Measurements from ENCODE around the gene CTNNA2. TPM values are rescaled to one million over a fixed set of nuclear protein-coding genes. Genes with fewer than 3 reads are reported as not detected.

CTNNA2 gene
- total RNA-seq, 1 experiment from 2014 or later, result 5.5 TPM

DNA sequence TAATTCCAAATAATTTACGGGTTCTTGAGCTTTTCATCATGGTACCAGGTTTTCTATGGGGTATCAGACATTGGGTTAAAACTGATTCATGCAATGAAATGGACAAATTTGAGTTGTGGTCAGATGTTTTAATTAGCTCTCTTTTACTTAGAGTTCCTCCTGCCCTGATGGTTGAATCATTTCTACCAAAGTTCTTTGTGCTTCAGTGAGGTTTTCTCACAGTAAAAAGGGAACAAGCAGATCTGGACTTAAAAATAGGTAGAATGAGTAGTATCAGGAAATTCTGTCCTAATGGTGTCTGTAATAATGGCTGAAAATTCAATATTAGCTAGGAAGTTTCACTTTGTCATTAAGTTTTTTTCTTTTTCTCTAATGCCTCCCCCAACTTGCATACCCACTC is 951.4 kb downstream of the CTNNA2 start:
- no peak overlapping the region for H4K8ac ChIP-seq (replicated peaks; ENCODE audit: insufficient read length, low read depth, low read length)
- H4K5ac ChIP-seq (ENCODE audit: insufficient read length, low read depth, low read length), result no peak overlapping the region
- H2AK5ac ChIP-seq (ENCODE audit: insufficient read length, low read length), result no peak overlapping the region
- H3K27me3 Mint-ChIP-seq (ENCODE audit: low read depth), result no peaks in the 10 kb centered on the region; the same call in 1 of the 2 replicates
- no peak overlapping the region for H2BK120ac ChIP-seq (ENCODE audit: low read depth, low read length, poor library complexity, severe bottlenecking)
- H2BK20ac ChIP-seq (ENCODE audit: low read depth, low read length, poor library complexity, severe bottlenecking), result no peak overlapping the region
- no peak overlapping the region for H3K4me2 ChIP-seq (ENCODE audit: insufficient read depth, insufficient read length, low read length)
- H3K9me3 ChIP-seq (ENCODE audit: control insufficient read depth, low read depth, low read length), result no peaks in the 10 kb centered on the region
- H3K79me2 ChIP-seq (ENCODE audit: insufficient read depth, low read length), result no peaks in the 10 kb centered on the region
- H3K18ac ChIP-seq (ENCODE audit: insufficient read length, low read depth, low read length), result no peak overlapping the region
- H3K79me1 ChIP-seq (ENCODE audit: insufficient read depth, low read depth, low read length, poor library complexity, severe bottlenecking), result no peaks in the 10 kb centered on the region
- no peak for DNase-seq
- peaks cover 2% of the 10 kb centered on the region; the same call in 1 of the 2 replicates for H3K4me1 ChIP-seq (ENCODE audit: insufficient read depth, low read length)
- H3K4me1 Mint-ChIP-seq, result peaks cover 49 to 53% of the 10 kb centered on the region in 2 experiments
- WGBS (ENCODE audit: extremely low coverage, insufficient read length, low lambda C conversion rate), result no CpG with 5 or more reads among the region's 1 CpG
- no peak overlapping the region for H3K23ac ChIP-seq (ENCODE audit: insufficient read length, low read depth, low read length)
- H2AFZ ChIP-seq (ENCODE audit: low read length), result no peak overlapping the region
- TF ChIP-seq, protein P1, sequence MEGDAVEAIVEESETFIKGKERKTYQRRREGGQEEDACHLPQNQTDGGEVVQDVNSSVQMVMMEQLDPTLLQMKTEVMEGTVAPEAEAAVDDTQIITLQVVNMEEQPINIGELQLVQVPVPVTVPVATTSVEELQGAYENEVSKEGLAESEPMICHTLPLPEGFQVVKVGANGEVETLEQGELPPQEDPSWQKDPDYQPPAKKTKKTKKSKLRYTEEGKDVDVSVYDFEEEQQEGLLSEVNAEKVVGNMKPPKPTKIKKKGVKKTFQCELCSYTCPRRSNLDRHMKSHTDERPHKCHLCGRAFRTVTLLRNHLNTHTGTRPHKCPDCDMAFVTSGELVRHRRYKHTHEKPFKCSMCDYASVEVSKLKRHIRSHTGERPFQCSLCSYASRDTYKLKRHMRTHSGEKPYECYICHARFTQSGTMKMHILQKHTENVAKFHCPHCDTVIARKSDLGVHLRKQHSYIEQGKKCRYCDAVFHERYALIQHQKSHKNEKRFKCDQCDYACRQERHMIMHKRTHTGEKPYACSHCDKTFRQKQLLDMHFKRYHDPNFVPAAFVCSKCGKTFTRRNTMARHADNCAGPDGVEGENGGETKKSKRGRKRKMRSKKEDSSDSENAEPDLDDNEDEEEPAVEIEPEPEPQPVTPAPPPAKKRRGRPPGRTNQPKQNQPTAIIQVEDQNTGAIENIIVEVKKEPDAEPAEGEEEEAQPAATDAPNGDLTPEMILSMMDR (conservative IDR thresholded peaks at IDR 0.05), result no peak
- H4K91ac ChIP-seq (ENCODE audit: insufficient read length, low read depth, low read length), result no peak overlapping the region
- no peak overlapping the region for H2BK12ac ChIP-seq (ENCODE audit: insufficient read length, low read depth, low read length)
- no peak overlapping the region for H3K56ac ChIP-seq (ENCODE audit: insufficient read length, low read depth, low read length)
- H3K4ac ChIP-seq (ENCODE audit: low read depth, low read length), result no peak overlapping the region
- no peak overlapping the region for H3K9ac ChIP-seq (ENCODE audit: extremely low read depth, insufficient read length, low read length)
- no peak overlapping the region for H3K4me3 Mint-ChIP-seq
- H2BK15ac ChIP-seq (ENCODE audit: low read depth, low read length), result no peak overlapping the region
- no peak overlapping the region for H3K27ac ChIP-seq (ENCODE audit: insufficient read length, low read depth, low read length)
- H3K27ac Mint-ChIP-seq, result no peak overlapping the region
- no peaks in the 10 kb centered on the region for H3K23me2 ChIP-seq (ENCODE audit: insufficient read length, low read depth, low read length, poor library complexity, severe bottlenecking)
- H3K14ac ChIP-seq (ENCODE audit: insufficient read depth, low read length), result no peak overlapping the region
- H3T11ph ChIP-seq (ENCODE audit: low read length), result no peak overlapping the region
- no peaks in the 10 kb centered on the region; a peak in 1 of 5 replicates for H3K9me3 Mint-ChIP-seq
- no peak overlapping the region for H2BK5ac ChIP-seq (ENCODE audit: insufficient read length, low read length)
- H3K27me3 ChIP-seq (ENCODE audit: insufficient read depth, low read length), result no peaks in the 10 kb centered on the region
- H3K36me3 Mint-ChIP-seq (ENCODE audit: insufficient read depth in 1 of 3, low read depth in 3 of 3), result 0 out of 7 replicates have a peak, but pooled peaks cover 0 to 3% (median 0%) of the 10 kb centered on the region in 3 experiments
- H4K20me1 ChIP-seq (ENCODE audit: control insufficient read depth, insufficient read depth, insufficient read length), result no peaks in the 10 kb centered on the region

All from H9 (cell line).